VCaP (cell line): Measurements from ENCODE around the gene FAM171A2.

Experiments used
- H3K27ac ChIP-seq: fragments of 450-650 bp; 2 replicates; pipeline ENCODE4 v1.5.1; 2017
- TF ChIP-seq, protein P1 (sequence below): fragments of 450-650 bp; conservative IDR thresholded peaks from 2 replicates; pipeline ENCODE4 v1.5.1; 2017; ENCODE audit warnings: mild to moderate bottlenecking, moderate library complexity

FAM171A2 gene

DNA sequence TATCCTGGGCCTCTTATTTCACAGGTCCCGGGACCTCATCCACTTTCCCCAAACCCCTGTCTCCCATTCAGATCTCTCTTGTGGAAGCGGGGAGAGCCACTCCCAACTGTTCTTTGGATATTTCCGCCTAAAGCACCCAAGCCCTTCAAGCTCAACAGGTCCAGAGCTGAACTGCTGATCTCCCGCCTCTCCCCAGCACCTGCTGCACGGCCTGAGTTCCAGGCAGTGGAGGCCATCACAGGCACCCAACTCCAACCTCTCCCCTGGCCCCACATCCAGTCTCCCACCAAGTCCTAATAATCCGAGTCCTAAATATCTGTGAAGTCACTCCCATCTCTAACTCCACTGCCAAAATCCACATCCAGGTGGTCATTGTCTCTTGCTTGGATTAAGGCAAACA is 19.3 kb upstream of the FAM171A2 start:
- H3K27ac ChIP-seq: no peak overlapping the region
- TF ChIP-seq, protein P1, sequence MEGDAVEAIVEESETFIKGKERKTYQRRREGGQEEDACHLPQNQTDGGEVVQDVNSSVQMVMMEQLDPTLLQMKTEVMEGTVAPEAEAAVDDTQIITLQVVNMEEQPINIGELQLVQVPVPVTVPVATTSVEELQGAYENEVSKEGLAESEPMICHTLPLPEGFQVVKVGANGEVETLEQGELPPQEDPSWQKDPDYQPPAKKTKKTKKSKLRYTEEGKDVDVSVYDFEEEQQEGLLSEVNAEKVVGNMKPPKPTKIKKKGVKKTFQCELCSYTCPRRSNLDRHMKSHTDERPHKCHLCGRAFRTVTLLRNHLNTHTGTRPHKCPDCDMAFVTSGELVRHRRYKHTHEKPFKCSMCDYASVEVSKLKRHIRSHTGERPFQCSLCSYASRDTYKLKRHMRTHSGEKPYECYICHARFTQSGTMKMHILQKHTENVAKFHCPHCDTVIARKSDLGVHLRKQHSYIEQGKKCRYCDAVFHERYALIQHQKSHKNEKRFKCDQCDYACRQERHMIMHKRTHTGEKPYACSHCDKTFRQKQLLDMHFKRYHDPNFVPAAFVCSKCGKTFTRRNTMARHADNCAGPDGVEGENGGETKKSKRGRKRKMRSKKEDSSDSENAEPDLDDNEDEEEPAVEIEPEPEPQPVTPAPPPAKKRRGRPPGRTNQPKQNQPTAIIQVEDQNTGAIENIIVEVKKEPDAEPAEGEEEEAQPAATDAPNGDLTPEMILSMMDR: no peak

DNA sequence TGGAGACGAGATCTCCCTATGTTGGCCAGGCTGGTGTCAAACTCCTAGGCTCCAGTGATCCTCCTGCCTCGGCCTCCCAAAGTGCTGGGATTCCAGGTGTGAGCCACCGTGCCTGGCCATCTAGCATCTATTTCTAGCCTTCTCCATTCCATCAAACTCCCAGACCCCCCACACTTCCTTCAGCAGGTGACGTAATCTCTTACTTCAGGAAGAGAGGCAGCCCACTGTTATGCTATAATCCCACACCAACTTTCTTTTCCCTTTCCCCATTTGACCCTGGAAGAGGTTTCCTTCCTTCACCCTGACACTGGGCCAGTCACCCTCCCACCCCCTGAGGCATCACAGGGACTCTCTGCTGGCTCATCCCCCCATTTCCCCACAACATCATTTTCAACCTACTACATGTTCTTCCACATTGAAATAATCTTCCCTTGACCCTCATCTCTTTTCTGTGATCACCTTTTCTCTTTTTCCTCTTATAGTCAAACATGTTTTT is 18.2 kb upstream of the FAM171A2 start:
- TF ChIP-seq, protein P1: no peak
- H3K27ac ChIP-seq: no peak overlapping the region

DNA sequence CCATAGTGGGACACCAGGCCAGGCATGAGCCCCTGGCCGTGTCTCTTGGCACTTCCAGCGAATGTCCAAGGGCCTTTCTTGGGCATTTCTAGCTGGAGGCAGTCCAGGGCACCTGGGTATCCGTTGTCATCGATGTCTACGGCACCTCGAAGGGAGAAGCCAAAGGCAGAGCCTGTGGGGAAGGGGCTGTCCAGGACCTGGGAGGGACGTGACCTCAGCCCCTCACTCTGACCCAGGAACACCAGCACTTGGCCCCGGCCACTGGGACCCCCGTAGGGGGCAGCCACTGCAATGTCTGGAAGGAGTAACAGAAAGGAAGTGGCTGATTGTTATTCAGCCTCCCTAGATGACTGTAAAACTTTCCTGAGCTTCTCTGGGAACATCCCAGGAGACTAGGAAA is 17.1 kb upstream of the FAM171A2 start:
- TF ChIP-seq, protein P1: no peak
- no peak overlapping the region for H3K27ac ChIP-seq

DNA sequence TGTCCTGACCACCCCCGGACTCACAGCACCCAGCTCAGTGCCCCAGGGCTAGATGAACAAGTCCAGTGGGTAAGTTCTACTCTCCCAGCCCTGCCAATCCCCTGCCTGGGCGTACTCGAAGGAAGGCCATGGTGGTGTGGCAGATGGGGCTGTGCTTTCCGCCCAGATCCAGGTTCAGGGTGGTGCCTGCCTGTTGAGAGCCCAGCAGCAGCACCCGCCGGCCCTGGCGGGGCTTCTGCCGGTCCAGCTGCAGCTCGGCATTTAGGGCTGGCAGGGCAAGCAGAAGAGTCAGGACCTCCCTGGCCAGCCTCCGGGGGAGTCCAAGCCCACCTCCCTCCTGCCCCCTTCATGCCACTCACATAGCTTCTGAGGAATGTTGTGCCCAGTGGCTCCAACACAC is 16.2 kb upstream of the FAM171A2 start:
- no peak overlapping the region for H3K27ac ChIP-seq
- TF ChIP-seq, protein P1: no peak

DNA sequence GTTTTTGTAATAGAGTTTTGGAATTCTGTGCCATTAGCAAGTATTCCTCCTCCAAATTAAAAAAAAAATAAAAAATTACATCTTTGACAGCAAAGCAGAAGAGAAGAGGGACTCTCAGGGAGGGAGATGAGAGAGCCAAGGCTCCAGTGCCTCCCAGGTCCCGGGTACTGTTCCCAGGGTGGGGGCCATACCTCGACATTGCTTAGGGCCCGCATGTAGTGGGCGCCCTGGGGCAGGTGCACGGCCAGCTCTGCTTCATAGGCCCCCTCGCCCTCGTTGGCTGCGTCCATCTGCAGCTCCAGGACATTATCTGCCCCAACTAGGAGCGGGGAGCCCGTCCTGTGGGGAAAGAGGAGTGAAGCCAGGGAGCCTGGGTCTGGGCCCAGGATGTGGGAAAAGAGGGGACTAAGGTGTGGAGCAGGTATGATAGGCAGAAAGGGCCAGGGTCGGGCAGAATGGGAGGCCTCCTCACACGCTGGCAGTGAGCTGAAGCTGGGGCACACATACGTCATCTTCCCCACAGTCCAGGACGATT is 14.6 kb upstream of the FAM171A2 start:
- TF ChIP-seq, protein P1: no peak

DNA sequence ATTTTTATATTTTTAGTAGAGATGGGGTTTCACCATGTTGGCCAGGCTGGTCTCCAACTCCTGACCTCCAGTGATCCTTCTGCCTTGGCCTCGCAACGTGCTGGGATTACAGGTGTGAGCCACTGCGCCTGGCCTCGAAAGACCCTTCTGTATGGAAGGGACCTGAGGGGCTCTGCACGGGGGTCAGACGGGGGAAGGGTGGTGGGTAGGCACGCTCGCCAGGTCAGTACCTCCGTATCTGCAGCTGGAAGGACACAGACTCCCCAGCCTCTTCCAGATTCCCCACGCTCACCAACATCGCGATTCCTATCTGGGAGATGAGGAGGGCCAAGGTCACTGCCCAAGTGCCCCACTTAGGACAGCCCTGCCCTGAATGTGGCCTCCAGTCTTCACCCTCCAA is 13.1 kb upstream of the FAM171A2 start:
- no peak overlapping the region for H3K27ac ChIP-seq
- TF ChIP-seq, protein P1: no peak

More for the DNA sequence above, 14.6 kb upstream of the FAM171A2 start:
- H3K27ac ChIP-seq: no peak overlapping the region

DNA sequence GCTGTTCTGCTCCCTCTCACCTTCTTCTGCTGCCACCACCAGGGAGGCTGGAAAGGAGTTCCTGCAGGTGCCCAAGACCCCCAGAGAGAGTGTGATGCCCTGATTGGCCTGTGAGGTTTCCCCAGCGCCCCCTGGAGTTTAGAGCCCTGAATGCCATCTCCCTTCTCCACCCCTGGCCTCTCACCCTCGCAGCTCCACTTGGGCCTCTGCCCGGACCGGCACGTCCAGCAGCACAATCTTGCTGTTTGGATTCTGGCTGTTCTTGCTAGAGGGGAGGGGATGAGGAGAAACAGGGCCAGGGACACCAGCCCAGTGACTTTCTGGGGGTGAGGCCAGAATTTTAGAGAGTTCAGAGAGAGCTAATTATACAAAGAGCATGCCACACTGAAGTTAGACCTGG is 12.5 kb upstream of the FAM171A2 start:
- TF ChIP-seq, protein P1: peak; percentile 23; the same call in 1 of the 2 replicates
- no peak overlapping the region for H3K27ac ChIP-seq
